HepG2 (cell line): ENCODE results near the gene KDM6B. TPM values are rescaled to one million over a fixed set of nuclear protein-coding genes. Genes with fewer than 3 reads are reported as not detected.

ENCODE experiments used
- CEBPB ChIP-seq: IDR thresholded peaks from 2 replicates; pipeline ENCODE4 v1.6.1; 2011; ENCODE audit warnings: low read depth, low read length, improper control_type of control experiment, borderline replicate concordance
- CERS6 ChIP-seq: sonication (generic); formaldehyde crosslinking; IDR thresholded peaks from 2 replicates; pipeline ENCODE4 v1.5.0; 2020; ENCODE audit warnings: missing genetic modification reagents
- CTCF ChIP-seq: sonication (generic); formaldehyde crosslinking; IDR thresholded peaks from 2 replicates; pipeline ENCODE4 v1.5.0; 2020; ENCODE audit warnings: mild to moderate bottlenecking, missing genetic modification reagents, moderate library complexity
- DZIP1 ChIP-seq: sonication (generic); formaldehyde crosslinking; IDR thresholded peaks from 2 replicates; pipeline ENCODE4 v1.5.0; 2020; ENCODE audit warnings: mild to moderate bottlenecking, missing genetic modification reagents
- FOXK2 ChIP-seq: fragments of 450-650 bp; IDR thresholded peaks from 2 replicates; pipeline ENCODE4 v1.6.1; 2016
- FOXM1 ChIP-seq: sonication (generic); formaldehyde crosslinking; IDR thresholded peaks from 2 replicates; pipeline ENCODE4 v1.5.0; 2020; ENCODE audit warnings: missing genetic modification reagents
- NCOR1 ChIP-seq: fragments of 200-600 bp; sonication (generic); IDR thresholded peaks from 2 replicates; pipeline ENCODE4 v1.7.0; 2017; ENCODE audit warnings: antibody characterized with exemption, low read length, borderline replicate concordance
- NFE2 ChIP-seq: sonication (generic); formaldehyde crosslinking; IDR thresholded peaks from 2 replicates; pipeline ENCODE4 v1.4.0; 2020; ENCODE audit warnings: missing genetic modification reagents
- NFKB2 ChIP-seq: sonication (generic); formaldehyde crosslinking; IDR thresholded peaks from 2 replicates; pipeline ENCODE4 v1.4.0; 2020; ENCODE audit warnings: missing genetic modification reagents, borderline replicate concordance
- POLR2AphosphoS5 ChIP-seq: IDR thresholded peaks from 2 replicates; pipeline ENCODE4 v1.6.1; 2012; ENCODE audit warnings: low read depth, low read length
- RFXANK ChIP-seq: IDR thresholded peaks from 2 replicates; pipeline ENCODE4 v1.6.1; 2016
- SIN3B ChIP-seq: fragments of 150-350 bp; IDR thresholded peaks from 2 replicates; pipeline ENCODE4 v1.6.1; 2014; ENCODE audit warnings: low read length
- SMAD1 ChIP-seq: sonication (generic); formaldehyde crosslinking; IDR thresholded peaks from 2 replicates; pipeline ENCODE4 v1.4.0; 2020; ENCODE audit warnings: missing genetic modification reagents, low read depth, mild to moderate bottlenecking, borderline replicate concordance
- SP1 ChIP-seq, 2 experiments: fragments of 450-650 bp in 1 of 2; sonication (generic) in 1 of 2; formaldehyde crosslinking in 1 of 2; IDR thresholded peaks; 2 replicates each; pipeline versions ENCODE4 v1.4.0 to v1.6.1; 2016 to 2020; ENCODE audit warnings: missing genetic modification reagents in 1 of 2
- SP2 ChIP-seq: sonication (generic); formaldehyde crosslinking; IDR thresholded peaks from 2 replicates; pipeline ENCODE4 v1.5.1; 2020; ENCODE audit warnings: mild to moderate bottlenecking, missing genetic modification reagents
- TOPORS ChIP-seq: sonication (generic); formaldehyde crosslinking; IDR thresholded peaks from 2 replicates; pipeline ENCODE4 v1.8.0; 2023; ENCODE audit warnings: mild to moderate bottlenecking, missing genetic modification reagents
- ZGPAT ChIP-seq: IDR thresholded peaks from 2 replicates; pipeline ENCODE4 v1.6.1; 2016; ENCODE audit warnings: mild to moderate bottlenecking
- ZKSCAN1 ChIP-seq: fragments of 150-350 bp; IDR thresholded peaks from 2 replicates; pipeline ENCODE4 v1.6.1; 2014; ENCODE audit warnings: low read length
- ZNF101 ChIP-seq: sonication (generic); formaldehyde crosslinking; IDR thresholded peaks from 2 replicates; pipeline ENCODE4 v1.4.0; 2020; ENCODE audit warnings: mild to moderate bottlenecking, low read depth, missing genetic modification reagents, borderline replicate concordance
- ZNF3 ChIP-seq: IDR thresholded peaks from 2 replicates; pipeline ENCODE4 v1.7.0; 2017; ENCODE audit warnings: inconsistent platforms
- ZNF503 ChIP-seq: sonication (generic); formaldehyde crosslinking; IDR thresholded peaks from 2 replicates; pipeline ENCODE4 v1.4.0; 2020; ENCODE audit warnings: missing genetic modification reagents
- ZSCAN12 ChIP-seq: sonication (generic); formaldehyde crosslinking; IDR thresholded peaks from 2 replicates; pipeline ENCODE4 v1.9.0; 2021; ENCODE audit warnings: mild to moderate bottlenecking, missing genetic modification reagents
- polyA plus RNA-seq, 8 experiments: library from polyadenylated mRNA; depleted of rRNA in 3 of 8; stranded (reverse) in 7 of 8; unstranded in 1 of 8; fragments of >200 nt; fragmentation: Illumina TruSeq in 4 of 8; extraction: Trizol in 4 of 8; gene quantifications; 2 replicates each; pipeline versions ENCODE4 v1.2.1 to v1.2.3, GENCODE V29; 2011 to 2016; ENCODE audit warnings: low read depth in 4 of 8, missing spikeins in 1 of 8, mixed read lengths in 1 of 8; ENCODE audit not compliant: insufficient read depth in 1 of 8
- total RNA-seq, 5 experiments: library from RNA; depleted of rRNA; stranded (reverse); fragments of >200 nt; fragmentation: Illumina TruSeq; extraction: Trizol; gene quantifications; 2 replicates each; pipeline ENCODE4 v1.2.3, GENCODE V29; 2016; ENCODE audit warnings: low read depth in 1 of 5

Gene KDM6B
- total and polyA plus RNA-seq, 2 of the 13 experiments (the other 11 are each of a cell fraction or from before 2014, with no cell fraction given), result 1.3 to 2.1 TPM

GRCh38 chr17:7836596-7837407 lies 2.8 kb downstream of the KDM6B start (continued):
- TF ChIP-seq ZGPAT, result peak; percentile 89
- no peak for TF ChIP-seq CERS6
- no peak for TF ChIP-seq NFE2 (CRISPR knock-in tag)
- peak; percentile 75 for TF ChIP-seq ZNF3 (CRISPR knock-in tag)
- no peak for TF ChIP-seq ZNF101
- TF ChIP-seq DZIP1 (CRISPR knock-in tag), result 0 out of 2 replicates have a peak, but pooled peaks have one; percentile 65
- peak; percentile 75; the same call in 1 of the 2 replicates for TF ChIP-seq ZKSCAN1
- no peak for TF ChIP-seq FOXM1
- peak; percentile 55; the same call in 1 of the 2 replicates for TF ChIP-seq SP2 (CRISPR knock-in tag)
- TF ChIP-seq SP1 (IDR thresholded peaks at IDR 0.05), result no peak
- TF ChIP-seq SP1 (CRISPR knock-in tag; IDR thresholded peaks at IDR 0.05), result peak; percentile 97
- TF ChIP-seq POLR2AphosphoS5, result no peak; the same call in 1 of the 2 replicates
- no peak for TF ChIP-seq ZSCAN12 (CRISPR knock-in tag)
- TF ChIP-seq NCOR1, result peak; percentile 94
- no peak for TF ChIP-seq TOPORS (CRISPR knock-in tag)
- TF ChIP-seq CEBPB, result no peak
- TF ChIP-seq CTCF (CRISPR knock-in tag), result no peak; the same call in 1 of the 2 replicates
- peak; percentile 75; the same call in 1 of the 2 replicates for TF ChIP-seq SIN3B
- TF ChIP-seq NFKB2 (CRISPR knock-in tag), result no peak
- peak; percentile 73 for TF ChIP-seq FOXK2
- peak; percentile 68; the same call in 1 of the 2 replicates for TF ChIP-seq SMAD1 (CRISPR knock-in tag)
- TF ChIP-seq RFXANK (CRISPR knock-in tag), result peak; percentile 82
- peak; percentile 78; the same call in 1 of the 2 replicates for TF ChIP-seq ZNF503 (CRISPR knock-in tag)
